ENCODE data around the gene BEAN1. TPM values are rescaled to one million over a fixed set of nuclear protein-coding genes. Genes with fewer than 3 reads are reported as not detected.

The BEAN1 gene
- total RNA-seq, 1 experiment from 2014 or later = 0.61 TPM

- POLR2A ChIA-PET = no interaction called here
These were observed 53.4 kb downstream of the BEAN1 start for GRCh38 chr16:66480265-66481080.

More at GRCh38 chr16:66480265-66481080, 53.4 kb downstream of the BEAN1 start:
- Histone ChIP-seq H2AFZ (ENCODE audit: low read depth, low read length, poor library complexity, severe bottlenecking) (no peak overlapping the region), H3K4me3 (replicated peaks in 1 of 2; ENCODE audit: low read depth in 1 of 2, low read length in 2 of 2) (no peak overlapping the region), H3K9me2 (ENCODE audit: insufficient read depth) (no peaks in the 10 kb centered on the region), H3K9ac (ENCODE audit: low read length) (no peak overlapping the region), H4K20me1 (ENCODE audit: insufficient read depth) (no peaks in the 10 kb centered on the region), H3K36me3 (ENCODE audit: control insufficient read depth in 1 of 2, insufficient read depth in 2 of 2, low read length in 2 of 2) (no peaks in the 10 kb centered on the region), H3K27me3 (ENCODE audit: insufficient read depth, low read length) (no peaks in the 10 kb centered on the region), H3K79me2 (ENCODE audit: insufficient read depth, low read length) (no peaks in the 10 kb centered on the region), H3K4me1 (ENCODE audit: control insufficient read depth in 1 of 2, insufficient read depth in 2 of 2, low read length in 2 of 2) (peaks cover 13 to 29% of the 10 kb centered on the region in 2 experiments), H3K4me2 (ENCODE audit: low read length) (no peak overlapping the region), H3K9me3 (ENCODE audit: control insufficient read depth in 1 of 2, insufficient read depth in 1 of 2, low read depth in 1 of 2, low read length in 2 of 2) (no peaks in the 10 kb centered on the region), H3K27ac (ENCODE audit: low read depth, low read length) (no peak overlapping the region)
- TF ChIP-seq MAX (IDR thresholded peaks at IDR 0.05) (no peak), SP1 (IDR thresholded peaks at IDR 0.05; ENCODE audit: low read depth) (no peak), CEBPB (IDR thresholded peaks at IDR 0.05; ENCODE audit: low read depth) (no peak), SIN3A (IDR thresholded peaks at IDR 0.05; ENCODE audit: low read depth) (no peak), SRF (IDR thresholded peaks at IDR 0.05; ENCODE audit: low read depth) (no peak), ZFX (IDR thresholded peaks at IDR 0.05) (no peak), TCF7L2 (IDR thresholded peaks at IDR 0.05; ENCODE audit: borderline replicate concordance, extremely low read depth, insufficient read depth, insufficient read length) (no peak), FOSL1 (IDR thresholded peaks at IDR 0.05; ENCODE audit: low read depth) (no peak), CBX3 (IDR thresholded peaks at IDR 0.05; ENCODE audit: low read depth) (no peak), RAD21 (IDR thresholded peaks at IDR 0.05; ENCODE audit: low read depth) (no peak), EZH2 (IDR thresholded peaks at IDR 0.05) (no peak)
- TF ChIP-seq, protein P1, sequence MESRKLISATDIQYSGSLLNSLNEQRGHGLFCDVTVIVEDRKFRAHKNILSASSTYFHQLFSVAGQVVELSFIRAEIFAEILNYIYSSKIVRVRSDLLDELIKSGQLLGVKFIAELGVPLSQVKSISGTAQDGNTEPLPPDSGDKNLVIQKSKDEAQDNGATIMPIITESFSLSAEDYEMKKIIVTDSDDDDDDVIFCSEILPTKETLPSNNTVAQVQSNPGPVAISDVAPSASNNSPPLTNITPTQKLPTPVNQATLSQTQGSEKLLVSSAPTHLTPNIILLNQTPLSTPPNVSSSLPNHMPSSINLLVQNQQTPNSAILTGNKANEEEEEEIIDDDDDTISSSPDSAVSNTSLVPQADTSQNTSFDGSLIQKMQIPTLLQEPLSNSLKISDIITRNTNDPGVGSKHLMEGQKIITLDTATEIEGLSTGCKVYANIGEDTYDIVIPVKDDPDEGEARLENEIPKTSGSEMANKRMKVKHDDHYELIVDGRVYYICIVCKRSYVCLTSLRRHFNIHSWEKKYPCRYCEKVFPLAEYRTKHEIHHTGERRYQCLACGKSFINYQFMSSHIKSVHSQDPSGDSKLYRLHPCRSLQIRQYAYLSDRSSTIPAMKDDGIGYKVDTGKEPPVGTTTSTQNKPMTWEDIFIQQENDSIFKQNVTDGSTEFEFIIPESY (IDR thresholded peaks at IDR 0.05; ENCODE audit: extremely low read depth, insufficient replicate concordance, low read length) = no peak
- TF ChIP-seq, protein P2, sequence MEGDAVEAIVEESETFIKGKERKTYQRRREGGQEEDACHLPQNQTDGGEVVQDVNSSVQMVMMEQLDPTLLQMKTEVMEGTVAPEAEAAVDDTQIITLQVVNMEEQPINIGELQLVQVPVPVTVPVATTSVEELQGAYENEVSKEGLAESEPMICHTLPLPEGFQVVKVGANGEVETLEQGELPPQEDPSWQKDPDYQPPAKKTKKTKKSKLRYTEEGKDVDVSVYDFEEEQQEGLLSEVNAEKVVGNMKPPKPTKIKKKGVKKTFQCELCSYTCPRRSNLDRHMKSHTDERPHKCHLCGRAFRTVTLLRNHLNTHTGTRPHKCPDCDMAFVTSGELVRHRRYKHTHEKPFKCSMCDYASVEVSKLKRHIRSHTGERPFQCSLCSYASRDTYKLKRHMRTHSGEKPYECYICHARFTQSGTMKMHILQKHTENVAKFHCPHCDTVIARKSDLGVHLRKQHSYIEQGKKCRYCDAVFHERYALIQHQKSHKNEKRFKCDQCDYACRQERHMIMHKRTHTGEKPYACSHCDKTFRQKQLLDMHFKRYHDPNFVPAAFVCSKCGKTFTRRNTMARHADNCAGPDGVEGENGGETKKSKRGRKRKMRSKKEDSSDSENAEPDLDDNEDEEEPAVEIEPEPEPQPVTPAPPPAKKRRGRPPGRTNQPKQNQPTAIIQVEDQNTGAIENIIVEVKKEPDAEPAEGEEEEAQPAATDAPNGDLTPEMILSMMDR (IDR thresholded peaks at IDR 0.05 in 2 of 3, conservative IDR thresholded peaks at IDR 0.05 in 1 of 3; ENCODE audit: borderline replicate concordance in 1 of 3, insufficient read depth in 1 of 3, low read depth in 2 of 3, low read length in 2 of 3) = no peak
- TF ChIP-seq, protein P3, sequence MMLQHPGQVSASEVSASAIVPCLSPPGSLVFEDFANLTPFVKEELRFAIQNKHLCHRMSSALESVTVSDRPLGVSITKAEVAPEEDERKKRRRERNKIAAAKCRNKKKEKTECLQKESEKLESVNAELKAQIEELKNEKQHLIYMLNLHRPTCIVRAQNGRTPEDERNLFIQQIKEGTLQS (IDR thresholded peaks at IDR 0.05) = no peak
- TF ChIP-seq, protein P4, sequence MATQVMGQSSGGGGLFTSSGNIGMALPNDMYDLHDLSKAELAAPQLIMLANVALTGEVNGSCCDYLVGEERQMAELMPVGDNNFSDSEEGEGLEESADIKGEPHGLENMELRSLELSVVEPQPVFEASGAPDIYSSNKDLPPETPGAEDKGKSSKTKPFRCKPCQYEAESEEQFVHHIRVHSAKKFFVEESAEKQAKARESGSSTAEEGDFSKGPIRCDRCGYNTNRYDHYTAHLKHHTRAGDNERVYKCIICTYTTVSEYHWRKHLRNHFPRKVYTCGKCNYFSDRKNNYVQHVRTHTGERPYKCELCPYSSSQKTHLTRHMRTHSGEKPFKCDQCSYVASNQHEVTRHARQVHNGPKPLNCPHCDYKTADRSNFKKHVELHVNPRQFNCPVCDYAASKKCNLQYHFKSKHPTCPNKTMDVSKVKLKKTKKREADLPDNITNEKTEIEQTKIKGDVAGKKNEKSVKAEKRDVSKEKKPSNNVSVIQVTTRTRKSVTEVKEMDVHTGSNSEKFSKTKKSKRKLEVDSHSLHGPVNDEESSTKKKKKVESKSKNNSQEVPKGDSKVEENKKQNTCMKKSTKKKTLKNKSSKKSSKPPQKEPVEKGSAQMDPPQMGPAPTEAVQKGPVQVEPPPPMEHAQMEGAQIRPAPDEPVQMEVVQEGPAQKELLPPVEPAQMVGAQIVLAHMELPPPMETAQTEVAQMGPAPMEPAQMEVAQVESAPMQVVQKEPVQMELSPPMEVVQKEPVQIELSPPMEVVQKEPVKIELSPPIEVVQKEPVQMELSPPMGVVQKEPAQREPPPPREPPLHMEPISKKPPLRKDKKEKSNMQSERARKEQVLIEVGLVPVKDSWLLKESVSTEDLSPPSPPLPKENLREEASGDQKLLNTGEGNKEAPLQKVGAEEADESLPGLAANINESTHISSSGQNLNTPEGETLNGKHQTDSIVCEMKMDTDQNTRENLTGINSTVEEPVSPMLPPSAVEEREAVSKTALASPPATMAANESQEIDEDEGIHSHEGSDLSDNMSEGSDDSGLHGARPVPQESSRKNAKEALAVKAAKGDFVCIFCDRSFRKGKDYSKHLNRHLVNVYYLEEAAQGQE (IDR thresholded peaks at IDR 0.05; ENCODE audit: low read depth) = no peak
- DNase-seq (ENCODE audit: low read depth, low spot score) = no peak
- ChIA-PET RAD21 (ENCODE audit: low non-redundant PET in 1 of 2, low total read pairs in 2 of 2, uncharacterized antibody in 2 of 2, unreplicated experiment in 2 of 2) (no interaction called here), CTCF (interaction anchor here (2.4 kb wide), 1 partner anchor 73 kb away, joined by 10 read pairs; no protein-coding TSS in a partner anchor)
- intact Hi-C loops (cut with micrococcal nuclease) = loop anchor here (5.0 kb wide), 2 partner anchors 123 to 138 kb away; no protein-coding TSS in a partner anchor
- BruUV-seq (replicated peaks) = no TSS peak
- no peak for ATAC-seq

All from HCT116 (cell line).